ENCODE data around the gene FTSJ3.
"Not testable (repeated sequence)": the region's sequence is repeated elsewhere in the genome, so short reads cannot be mapped to it uniquely, and the experiment has no call there.

The FTSJ3 gene

DNA sequence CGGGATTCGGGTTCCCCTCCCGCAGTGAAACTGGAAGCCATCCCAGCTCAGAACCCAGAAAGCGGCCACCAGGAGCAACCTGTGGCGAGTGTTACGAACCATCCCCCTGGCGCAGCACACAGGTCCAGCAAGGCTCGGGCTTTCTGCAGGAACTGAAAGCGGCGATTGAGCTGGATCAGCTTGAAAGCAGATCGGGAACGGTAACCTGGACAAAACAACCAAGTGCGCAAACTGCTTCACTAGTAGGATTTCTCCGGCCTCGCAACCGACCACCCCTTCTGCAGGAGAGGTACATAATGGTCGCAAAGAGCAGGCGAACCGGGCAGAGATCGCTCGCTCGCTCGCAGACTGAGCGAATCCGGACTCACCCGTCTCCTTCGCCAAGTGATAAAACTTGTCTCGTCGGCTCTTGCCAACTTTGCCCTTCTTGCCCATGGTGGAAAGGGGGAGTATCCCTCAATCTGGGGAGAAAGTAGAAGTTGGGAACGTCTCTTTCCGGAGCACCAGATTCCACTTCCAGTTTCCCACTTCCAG is 928 bp downstream of the FTSJ3 start:
- DNase-seq (ENCODE audit: low read depth), result peak; percentile 64

DNA sequence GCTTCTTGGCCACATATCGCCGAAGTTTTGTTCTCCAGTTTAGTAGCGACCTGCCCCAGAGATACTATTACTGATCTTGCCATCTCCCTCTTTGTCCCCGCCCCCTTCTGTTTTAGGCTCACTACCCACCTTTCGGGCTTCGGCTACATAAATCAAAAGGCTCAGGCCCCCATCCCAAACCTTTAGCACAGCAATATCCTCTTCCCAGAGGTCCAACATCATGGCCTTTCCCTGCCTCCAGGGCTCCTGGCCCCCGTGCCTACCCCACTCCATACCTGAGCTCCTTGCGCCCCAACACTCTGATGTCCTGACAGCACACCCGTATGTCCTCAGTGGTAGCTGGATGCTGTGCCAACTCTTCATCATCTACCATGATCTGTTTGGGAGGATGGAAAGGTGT is 3.1 kb downstream of the FTSJ3 start:
- no peak for DNase-seq (ENCODE audit: low read depth)

DNA sequence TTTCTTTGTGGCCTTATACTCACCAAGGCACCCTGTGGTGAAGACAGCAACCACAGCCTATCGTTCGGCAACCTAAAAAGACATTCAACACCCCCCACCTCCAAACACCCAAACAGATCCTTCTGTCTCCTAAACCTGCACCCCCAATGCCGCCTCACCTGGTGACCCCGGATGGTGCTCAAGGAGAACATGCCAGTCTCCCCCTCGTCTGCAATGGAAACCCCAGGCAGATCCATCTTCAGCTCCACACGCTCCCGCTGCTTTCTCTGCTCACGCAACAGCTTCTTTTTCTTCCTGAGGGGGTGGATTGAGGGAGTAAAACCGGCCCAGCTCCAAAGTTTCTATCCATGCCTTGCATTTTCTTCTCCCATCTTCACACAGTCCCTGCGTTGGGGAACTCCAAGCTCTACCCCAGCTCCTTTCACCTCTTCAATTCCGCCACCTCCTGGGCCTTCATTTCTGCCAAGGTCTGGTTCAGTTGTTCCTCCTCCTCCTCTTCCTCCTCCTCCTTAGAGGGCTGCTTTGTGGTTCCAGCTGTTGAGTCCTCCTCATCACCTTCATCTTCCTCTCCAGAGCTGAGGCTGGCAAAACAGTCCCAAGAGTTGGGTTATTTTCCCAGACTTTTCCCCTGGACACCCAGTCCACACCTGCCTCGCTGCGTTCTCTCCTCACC is 3.7 kb downstream of the FTSJ3 start:
- no peak for DNase-seq (ENCODE audit: low read depth)

DNA sequence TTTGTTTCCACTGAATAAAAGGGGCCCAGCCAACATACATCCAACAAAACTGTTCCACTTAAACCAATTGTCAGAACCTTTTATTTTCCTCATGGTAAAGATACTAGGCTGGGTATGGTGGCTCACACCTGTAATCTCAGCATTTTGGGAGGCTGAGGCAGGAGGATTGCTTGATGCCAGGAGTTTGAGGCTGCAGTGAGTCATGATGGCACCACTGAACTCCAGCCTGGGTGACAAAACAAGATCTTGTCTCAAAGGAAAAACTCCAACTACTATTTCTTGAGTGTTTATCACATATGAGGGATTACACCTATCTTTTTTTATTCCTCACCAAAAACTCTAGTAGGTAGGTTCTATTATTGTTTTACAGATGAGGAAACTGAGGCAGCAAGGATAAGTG is 4.9 kb downstream of the FTSJ3 start:
- DNase-seq (ENCODE audit: low read depth), result no peak

DNA sequence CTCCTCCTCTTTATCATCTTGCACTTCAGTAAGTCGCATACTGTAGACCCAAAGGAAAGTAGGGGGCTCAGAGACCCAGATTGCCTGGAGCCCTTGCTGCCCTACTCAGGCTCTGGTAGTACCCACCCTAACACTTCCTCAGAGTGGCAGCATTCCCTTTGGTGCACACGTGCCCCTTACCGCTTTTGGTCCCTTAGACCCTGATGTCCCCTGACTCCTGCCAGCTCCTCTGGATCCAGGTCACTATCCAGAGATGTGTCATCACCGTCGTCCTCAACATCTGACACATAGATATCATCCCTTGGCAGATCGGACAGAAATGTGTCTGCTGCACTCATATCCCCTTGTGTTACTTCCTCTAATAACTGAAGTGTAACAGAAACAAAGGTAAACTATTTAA is 5.7 kb downstream of the FTSJ3 start:
- no peak for DNase-seq (ENCODE audit: low read depth)

DNA sequence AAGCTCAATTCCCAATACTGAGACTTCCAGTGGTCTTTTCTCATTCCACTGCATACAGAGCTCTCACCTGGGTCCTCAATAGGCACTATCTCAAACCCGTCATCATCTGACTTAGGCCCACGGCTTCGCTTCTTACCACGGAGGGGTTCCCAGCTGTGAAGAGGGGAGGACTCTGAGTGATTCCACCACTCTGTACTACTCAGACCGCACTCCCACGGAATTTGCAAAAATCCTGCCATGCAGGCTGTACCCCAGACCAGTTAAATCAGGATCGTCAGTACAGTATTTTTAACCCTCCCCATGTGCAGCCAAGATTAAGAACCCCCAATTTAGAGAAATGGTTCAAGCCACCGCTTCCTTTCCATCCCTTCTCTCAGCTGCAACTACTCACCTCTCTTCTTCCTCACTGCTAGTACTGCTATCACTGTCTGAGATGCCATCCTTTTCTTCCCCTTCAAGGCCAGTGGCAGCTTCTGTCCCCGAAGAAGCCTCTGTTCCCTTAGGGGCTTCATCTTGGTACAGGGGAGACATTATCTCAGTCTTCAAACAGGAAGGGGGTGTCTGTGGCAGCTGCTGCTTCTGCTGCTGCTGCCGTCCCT is 6.4 kb downstream of the FTSJ3 start:
- DNase-seq (ENCODE audit: low read depth), result no peak

DNA sequence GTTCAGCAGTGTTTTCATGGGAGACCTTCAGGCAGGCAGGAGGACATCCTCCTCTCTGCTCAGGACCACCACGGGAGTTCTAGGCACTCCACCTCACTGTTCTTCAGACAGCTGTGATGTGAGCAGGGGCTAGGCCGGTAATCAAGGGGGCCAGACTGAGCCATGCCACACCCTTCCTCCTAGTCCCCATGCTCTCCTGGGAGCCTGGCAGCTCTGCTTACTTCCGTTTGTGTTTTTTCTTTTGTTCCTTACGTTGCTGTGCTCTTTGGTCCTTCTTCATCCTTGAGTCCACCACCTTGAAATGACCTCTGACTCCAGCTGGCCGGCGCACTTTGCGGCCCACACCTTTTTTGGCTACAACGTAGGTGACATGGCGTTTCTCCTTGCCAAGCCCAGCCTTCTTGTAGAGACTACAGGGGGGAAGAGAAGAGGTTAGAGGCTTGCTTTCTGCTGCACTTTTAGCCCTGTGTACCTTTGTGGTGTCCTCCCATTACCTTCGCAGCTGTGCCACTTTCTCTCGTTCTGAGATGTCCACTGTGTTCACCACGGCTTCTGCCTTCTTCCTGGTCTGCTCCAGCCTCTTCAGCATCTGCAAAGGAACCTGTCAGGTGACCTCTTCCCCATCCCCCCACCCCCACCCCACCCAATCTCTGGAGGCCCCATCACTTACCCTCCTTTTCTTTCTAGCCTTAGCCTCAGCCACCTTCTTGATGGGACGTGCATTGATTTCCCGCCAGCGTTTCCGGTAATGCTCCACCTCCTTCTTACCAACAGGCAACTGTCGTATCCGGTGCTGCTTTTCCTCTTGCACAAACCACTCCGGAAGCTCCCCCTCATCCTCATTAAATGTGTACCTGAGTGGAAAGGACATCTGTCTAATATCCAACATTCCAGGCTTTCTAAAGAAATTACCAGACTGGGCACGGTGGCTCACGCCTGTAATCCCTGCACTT is 7.6 kb downstream of the FTSJ3 start:
- DNase-seq (ENCODE audit: low read depth), result no peak

DNA sequence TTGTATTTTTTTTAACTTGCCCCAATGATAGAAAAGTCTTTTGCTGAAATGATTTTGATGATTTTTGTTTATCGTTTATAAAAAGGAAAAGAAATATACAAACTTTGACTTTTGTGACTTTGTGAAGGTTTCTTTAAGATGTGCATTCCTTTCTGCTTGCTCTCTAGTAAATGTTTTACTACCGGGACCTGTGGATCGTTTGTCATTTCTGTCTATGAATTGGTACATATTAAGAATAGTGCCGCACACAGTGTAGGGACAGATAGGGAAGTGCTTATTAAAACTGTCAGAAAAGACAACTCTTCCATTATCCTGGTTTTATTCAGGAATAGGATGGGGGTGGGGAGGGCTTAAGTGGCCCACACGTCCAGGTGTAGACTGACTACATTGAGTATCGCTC is 8.3 kb downstream of the FTSJ3 start:
- DNase-seq (ENCODE audit: low read depth), result no peak

DNA sequence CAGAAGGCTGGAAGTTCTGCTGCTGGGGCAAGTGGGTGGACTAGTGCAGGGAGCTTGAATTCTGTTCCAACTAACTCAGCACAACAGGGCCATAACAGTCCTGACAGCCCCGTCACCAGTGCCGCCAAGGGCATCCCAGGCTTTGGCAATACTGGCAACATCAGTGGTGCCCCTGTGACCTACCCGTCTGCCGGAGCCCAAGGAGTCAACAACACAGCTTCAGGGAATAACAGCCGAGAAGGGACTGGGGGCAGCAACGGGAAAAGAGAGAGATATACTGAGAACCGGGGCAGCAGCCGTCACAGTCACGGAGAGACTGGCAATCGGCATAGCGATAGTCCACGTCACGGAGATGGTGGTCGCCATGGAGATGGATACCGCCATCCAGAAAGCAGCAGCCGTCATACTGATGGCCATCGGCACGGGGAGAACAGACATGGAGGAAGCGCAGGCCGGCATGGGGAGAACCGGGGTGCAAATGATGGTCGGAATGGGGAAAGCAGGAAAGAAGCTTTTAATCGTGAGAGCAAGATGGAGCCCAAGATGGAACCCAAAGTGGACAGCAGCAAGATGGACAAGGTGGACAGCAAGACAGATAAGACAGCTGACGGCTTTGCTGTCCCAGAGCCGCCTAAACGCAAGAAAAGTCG is 9.6 kb downstream of the FTSJ3 start:
- no peak for DNase-seq (ENCODE audit: low read depth)

DNA sequence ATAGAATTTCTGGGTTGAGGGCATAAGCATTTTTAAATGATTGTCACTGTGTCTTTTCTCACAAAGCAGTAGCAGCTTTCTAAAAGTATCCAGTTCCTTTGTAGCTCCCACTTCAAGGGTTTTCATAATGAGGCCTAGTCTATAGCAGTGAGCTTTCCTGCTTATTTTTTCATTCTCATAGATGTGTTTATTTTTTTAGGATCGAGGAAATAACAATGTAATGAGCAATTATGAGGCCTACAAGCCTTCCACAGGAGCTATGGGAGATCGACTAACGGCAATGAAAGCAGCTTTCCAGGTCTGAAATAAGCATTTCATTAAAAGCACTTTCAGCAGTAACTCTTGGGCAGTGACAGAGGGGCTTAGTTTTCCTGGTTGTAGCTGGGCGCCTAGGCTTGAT is 10.8 kb downstream of the FTSJ3 start:
- peak; percentile 72 for DNase-seq (ENCODE audit: low read depth)

DNA sequence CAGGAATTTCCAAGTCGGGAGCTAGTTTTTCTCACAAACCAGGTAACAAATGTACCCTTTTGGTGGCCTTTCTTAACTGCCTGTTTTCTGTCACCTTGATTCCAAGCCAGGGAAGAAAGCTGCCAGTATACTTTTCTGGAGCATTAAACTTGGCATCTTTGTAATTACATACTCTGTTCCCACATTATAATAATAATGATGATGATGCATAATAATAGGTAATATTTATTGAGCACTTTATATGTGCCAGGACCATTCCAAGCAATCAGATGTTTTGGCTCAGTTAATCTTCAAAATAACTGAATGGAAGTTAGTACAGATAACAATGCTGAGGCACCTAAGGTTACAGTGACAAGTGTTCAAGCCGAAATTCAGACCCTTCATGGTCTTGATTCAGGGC is 11.3 kb downstream of the FTSJ3 start:
- DNase-seq (ENCODE audit: low read depth), result no peak

DNA sequence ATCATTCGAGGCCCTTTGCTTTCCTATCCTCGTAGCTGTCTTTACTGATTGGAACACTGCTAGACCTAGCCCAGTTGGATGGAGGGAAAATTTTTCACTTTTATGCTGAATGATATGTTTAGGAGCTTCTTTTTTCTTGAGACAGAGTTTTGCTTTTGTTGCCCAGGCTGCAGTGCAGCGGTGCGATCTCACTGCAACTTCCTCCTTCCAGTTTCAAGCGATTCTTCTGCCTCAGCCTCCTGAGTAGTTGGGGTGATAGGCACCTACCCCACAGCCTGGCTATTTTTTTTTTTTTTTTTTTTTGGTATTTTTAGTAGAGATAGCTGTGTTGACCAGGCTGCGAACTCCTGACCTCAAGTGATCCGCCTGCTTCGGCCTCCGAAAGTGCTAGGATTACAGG is 17.5 kb downstream of the FTSJ3 start:
- no peak for DNase-seq (ENCODE audit: low read depth)

DNA sequence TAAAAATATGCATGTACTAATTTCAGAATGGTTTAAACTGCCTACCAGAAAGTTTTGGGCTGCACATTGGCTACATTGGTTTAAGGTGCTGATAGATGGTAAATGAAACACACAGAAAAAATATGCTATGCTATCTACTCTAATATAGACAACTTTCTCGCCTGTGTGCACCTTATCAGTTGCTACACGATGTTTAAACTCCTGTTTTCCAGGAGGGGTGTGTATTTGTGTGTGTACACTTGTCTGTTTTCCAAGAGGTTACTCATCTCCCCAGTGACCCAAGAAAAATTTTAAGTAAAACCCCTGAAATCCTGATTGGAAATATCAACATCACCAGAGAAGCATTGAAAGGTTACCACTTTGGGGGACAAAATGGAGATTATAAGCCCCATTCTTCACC is 21.9 kb downstream of the FTSJ3 start:
- no peak for DNase-seq (ENCODE audit: low read depth)

DNA sequence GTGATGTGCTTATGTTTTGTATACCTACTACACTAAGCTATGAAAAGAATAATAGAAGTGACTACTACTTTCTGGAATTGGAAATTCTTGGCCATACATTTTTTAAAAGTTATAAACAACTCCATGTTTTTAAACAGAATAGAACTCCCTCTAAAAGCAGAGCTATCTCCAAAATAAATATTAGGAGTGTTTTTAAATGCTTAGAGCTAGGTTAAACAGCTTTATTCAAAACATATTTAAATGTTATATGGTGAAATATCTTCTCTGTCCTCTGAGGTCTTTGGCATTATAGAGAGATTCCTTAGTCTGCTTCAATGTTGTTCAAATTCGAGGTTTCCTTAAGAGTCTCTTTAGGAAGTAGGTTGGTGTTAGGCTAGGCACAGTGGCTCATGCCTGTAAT is 23.1 kb downstream of the FTSJ3 start:
- no peak for DNase-seq (ENCODE audit: low read depth)

DNA sequence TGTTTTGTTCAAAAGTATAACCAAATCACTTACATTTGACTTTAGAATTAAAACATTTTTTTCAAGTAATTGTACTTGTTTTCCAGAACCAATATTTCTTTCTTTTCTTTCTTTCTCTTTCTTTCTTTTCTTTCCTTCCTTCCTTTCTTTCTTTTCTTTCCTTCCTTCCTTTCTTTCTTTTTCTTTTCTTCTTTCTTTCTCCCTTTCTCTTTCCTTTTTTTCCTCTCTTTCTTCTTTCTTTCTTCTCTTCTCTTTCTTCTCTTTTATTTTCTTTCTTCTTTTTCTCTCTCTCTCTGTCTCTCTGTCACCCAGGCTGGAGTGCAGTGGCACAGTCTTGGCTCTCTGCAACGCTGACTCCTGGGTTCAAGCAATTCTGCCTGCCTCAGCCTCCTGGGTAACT is 26.7 kb downstream of the FTSJ3 start:
- DNase-seq (ENCODE audit: low read depth), result no peak

DNA sequence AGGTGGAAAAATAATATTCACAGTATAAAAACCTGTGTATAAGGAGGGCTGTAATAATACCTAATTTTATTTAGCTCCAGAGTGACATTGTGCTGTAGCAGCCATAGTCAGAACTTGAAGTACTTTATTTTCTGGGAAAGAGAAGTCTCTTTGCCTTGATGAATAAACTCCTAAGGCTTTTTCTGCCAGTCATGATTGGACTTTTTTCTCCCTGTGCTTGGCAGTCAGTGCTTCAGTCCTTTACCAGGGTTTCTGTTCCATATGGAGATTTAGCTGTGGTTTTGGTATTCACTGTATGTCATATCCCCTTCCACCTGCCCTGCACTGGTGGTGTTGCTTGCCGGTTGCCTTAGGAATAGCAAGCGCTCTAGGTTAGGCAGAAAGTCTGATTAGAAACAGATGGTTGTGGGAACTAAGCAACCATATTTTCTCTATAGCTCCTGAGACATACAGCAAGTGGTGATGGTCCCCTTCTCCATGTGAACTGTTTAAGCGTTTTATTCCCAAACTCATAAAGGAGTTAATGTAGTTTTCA is 28.8 kb downstream of the FTSJ3 start:
- DNase-seq (ENCODE audit: low read depth), result no peak

DNA sequence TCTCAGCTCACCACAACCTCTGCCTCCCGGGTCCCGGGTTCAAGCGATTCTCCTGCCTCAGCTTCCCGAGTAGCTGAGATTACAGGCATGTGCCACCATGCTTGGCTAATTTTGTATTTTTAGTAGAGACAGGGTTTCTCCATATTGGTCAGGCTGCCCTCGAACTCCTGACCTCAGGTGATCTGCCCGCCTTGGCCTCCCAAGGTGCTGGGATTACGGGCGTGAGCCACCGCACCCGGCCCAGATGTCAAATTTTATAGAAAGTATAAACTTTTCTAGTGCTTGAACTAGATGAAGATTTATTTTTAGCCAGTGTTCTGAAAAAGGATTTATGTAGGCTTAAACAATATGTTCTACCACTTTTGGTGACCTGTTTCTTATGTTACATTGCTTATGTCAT is 31.1 kb downstream of the FTSJ3 start:
- DNase-seq (ENCODE audit: low read depth), result not testable (repeated sequence)

DNA sequence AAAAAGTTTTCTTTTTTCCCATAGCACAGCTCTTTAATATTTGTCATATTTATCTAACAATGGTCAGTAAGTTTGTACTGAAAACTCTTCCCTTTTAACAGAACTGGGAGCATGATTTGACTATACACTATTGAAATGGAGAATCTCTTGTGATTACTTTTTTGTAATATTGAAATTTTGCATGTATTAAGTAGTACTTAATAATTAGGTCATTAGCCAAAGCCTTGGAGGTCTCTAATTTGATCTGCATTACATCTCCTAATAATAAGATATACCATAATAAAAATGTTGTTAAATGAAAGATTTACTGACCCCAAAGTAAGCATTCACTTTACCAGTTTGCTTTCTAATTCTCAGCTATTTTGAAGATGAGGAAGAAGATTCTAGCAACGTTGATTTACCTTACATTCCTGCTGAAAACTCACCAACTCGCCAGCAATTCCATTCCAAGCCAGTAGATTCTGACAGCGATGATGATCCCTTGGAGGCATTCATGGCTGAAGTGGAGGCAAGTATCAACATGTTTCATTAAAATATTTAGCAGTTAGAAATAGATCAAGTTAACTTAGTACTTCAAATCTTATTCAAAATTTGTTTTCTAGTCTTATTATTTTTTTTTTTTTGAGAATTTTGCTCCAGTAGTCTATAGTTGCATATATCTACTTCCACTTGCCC is 35.3 kb downstream of the FTSJ3 start:
- DNase-seq (ENCODE audit: low read depth), result no peak

DNA sequence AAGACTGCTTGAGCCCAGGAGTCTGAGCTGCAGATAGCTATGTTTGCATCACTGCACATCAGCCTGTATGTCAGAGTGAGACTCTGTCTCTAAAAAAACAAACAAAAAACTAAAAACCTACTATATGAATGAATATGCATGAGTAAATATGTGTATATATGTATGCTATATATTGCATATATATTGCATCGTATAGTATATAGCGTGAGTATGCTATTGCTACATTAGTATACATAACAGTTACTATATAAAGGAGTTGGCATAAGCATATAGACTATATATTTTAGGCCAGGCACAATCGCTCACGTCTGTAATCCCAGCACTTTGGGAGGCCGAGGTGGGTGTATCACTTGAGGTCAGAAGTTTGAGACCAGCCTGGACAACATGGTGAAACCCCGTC is 37.4 kb downstream of the FTSJ3 start:
- no peak for DNase-seq (ENCODE audit: low read depth)

DNA sequence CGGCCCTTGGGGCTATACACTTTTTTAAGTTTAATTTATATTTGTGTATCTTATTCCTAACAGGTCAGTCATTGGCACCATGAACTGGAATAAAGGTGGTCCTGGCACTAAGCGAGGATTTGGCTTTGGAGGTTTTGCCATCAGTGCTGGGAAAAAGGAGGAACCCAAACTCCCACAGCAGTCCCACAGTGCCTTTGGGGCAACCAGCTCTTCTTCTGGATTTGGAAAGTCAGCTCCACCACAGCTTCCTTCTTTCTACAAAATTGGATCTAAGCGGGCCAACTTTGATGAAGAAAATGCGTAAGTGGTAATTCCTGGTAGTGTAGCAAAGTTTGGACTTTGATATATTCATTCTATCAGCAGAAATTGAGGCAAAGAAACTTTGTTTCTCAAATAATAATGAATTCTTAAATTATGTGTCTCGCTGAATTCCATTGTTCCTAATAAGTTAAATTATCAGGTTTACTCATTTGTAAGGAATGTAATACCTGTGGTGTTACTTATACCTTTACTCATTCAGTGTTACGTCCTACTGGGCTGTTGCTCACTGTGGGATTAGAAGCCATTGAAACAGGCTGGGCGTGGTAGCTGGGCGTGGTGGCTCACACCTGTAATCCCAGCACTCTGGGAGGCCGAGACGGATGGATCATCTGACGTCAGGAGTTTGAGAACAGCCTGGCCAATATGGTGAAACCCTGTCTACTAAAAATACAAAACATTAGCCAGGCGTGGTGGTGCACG is 40.3 kb downstream of the FTSJ3 start:
- no peak for DNase-seq (ENCODE audit: low read depth)

DNA sequence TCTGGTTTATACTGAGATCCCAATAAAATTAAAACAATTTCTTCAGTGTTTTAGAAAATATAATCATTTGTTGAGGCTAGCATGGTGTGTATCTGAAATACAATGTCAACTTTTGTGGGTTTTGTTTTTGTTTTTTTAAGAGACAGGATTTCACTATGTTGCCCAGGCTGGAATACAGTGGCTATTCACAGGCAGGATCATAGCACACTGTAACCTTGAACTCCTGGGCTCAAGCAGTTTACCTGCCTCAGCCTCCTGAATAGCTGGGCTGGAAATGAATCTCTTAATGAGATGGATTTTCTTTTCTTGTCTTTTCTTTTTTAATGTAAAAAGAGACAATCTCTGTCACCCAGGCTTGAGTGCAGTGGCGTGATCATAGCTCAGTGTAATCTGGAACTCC is 41.3 kb downstream of the FTSJ3 start:
- no peak for DNase-seq (ENCODE audit: low read depth)

Measured in ELR (cell line).